SU-DHL-6 (cell line): ENCODE measurements around the gene GFOD1.

Experiments used
- H2AFZ ChIP-seq: fragments of 200-600 bp; sonication (generic); 2 replicates; pipeline ENCODE4 v1.6.1; 2014; ENCODE audit warnings: low read depth, mild to moderate bottlenecking, moderate library complexity, mixed read lengths, antibody characterized with exemption, low read length; ENCODE audit not compliant: severe bottlenecking
- H3F3A ChIP-seq: fragments of 200-600 bp; shearing (Covaris generic); 2 replicates; pipeline ENCODE4 v1.6.0; 2016; ENCODE audit warnings: antibody characterized with exemption, mild to moderate bottlenecking; ENCODE audit not compliant: insufficient read depth
- H3K27ac ChIP-seq: fragments of 200-600 bp; sonication (generic); 2 replicates; pipeline ENCODE4 v1.5.1; 2016; ENCODE audit warnings: low read depth, mild to moderate bottlenecking, low read length, moderate library complexity, mixed read lengths
- H3K27me3 ChIP-seq: fragments of 200-600 bp; sonication (generic), shearing (Covaris generic); 2 replicates; pipeline ENCODE4 v1.6.0; 2014; ENCODE audit warnings: mild to moderate bottlenecking, low read length
- H3K36me3 ChIP-seq: fragments of 200-600 bp; sonication (generic); 2 replicates; pipeline ENCODE4 v1.6.1; 2014; ENCODE audit warnings: mild to moderate bottlenecking, low read length, mixed read lengths
- H3K4me2 ChIP-seq: fragments of 300-600, 200-600 bp; shearing (Covaris generic), sonication (generic); 2 replicates; pipeline ENCODE4 v1.6.0; 2014; ENCODE audit warnings: low read length, low read depth, mild to moderate bottlenecking; ENCODE audit not compliant: poor library complexity, severe bottlenecking
- H3K4me3 ChIP-seq: fragments of 200-600 bp; sonication (generic); 2 replicates; pipeline ENCODE4 v1.5.1; 2014; ENCODE audit warnings: antibody characterized with exemption, low read length, mild to moderate bottlenecking, mixed read lengths; ENCODE audit not compliant: insufficient read depth, poor library complexity, severe bottlenecking
- H3K79me2 ChIP-seq: fragments of 200-600 bp; sonication (generic); 2 replicates; pipeline ENCODE4 v1.6.1; 2014; ENCODE audit warnings: mild to moderate bottlenecking, low read length, moderate library complexity; ENCODE audit not compliant: insufficient read depth
- H3K9ac ChIP-seq: fragments of 200-600 bp; sonication (generic); 2 replicates; pipeline ENCODE4 v1.7.0; 2014; ENCODE audit warnings: mild to moderate bottlenecking, low read length
- H3K9me2 ChIP-seq: fragments of 200-600 bp; sonication (generic); replicated peaks from 2 replicates; pipeline ENCODE4 v1.6.1; 2014; ENCODE audit warnings: low read length; ENCODE audit not compliant: insufficient read depth
- H3K9me3 ChIP-seq: fragments of 200-600 bp; sonication (generic); 2 replicates; pipeline ENCODE4 v1.6.1; 2014; ENCODE audit warnings: low read length, mixed read lengths; ENCODE audit not compliant: insufficient read depth
- H4K20me1 ChIP-seq: fragments of 200-600 bp; sonication (generic); 2 replicates; pipeline ENCODE4 v1.6.1; 2014; ENCODE audit warnings: low read depth, mild to moderate bottlenecking, antibody characterized with exemption, low read length, moderate library complexity, mixed read lengths
- CTCF ChIP-seq: fragments of 200-600 bp; sonication (generic); IDR thresholded peaks from one replicate; pipeline ENCODE4 v1.5.1; 2017; ENCODE audit warnings: antibody characterized with exemption, mild to moderate bottlenecking, low read length, moderate library complexity; ENCODE audit not compliant: insufficient read depth, poor library complexity, severe bottlenecking
- EZH2phosphoT487 ChIP-seq: fragments of 200-600 bp; sonication (generic), shearing (Covaris generic); conservative IDR thresholded peaks from 2 replicates; pipeline ENCODE4 v1.6.1; 2018; ENCODE audit warnings: mild to moderate bottlenecking, antibody characterized with exemption, low read length, moderate library complexity, mixed read lengths

GFOD1 gene

GRCh38 chr6:13355043-13355945 lies 132.1 kb downstream of the GFOD1 start:
- H3K4me3 ChIP-seq = peak overlapping the region; percentile 16
- no peaks in the 10 kb centered on the region for H4K20me1 ChIP-seq
- H3F3A ChIP-seq = peaks cover 12% of the 10 kb centered on the region
- H3K4me2 ChIP-seq = peak overlapping the region; percentile 56
- H3K9me3 ChIP-seq = no peaks in the 10 kb centered on the region
- no peak overlapping the region; the same call in 1 of the 2 replicates for H3K9ac ChIP-seq
- no peak overlapping the region for H2AFZ ChIP-seq
- no peaks in the 10 kb centered on the region for H3K27me3 ChIP-seq
- no peaks in the 10 kb centered on the region for H3K9me2 ChIP-seq
- TF ChIP-seq EZH2phosphoT487 (no peak), CTCF (no peak)
- peak overlapping the region; percentile 51 for H3K27ac ChIP-seq
- H3K79me2 ChIP-seq = no peaks in the 10 kb centered on the region
- no peaks in the 10 kb centered on the region for H3K36me3 ChIP-seq

- Histone ChIP-seq H3K9me2 (no peaks in the 10 kb centered on the region), H3K9me3 (no peaks in the 10 kb centered on the region), H3K4me3 (no peak overlapping the region), H3K27ac (no peak overlapping the region), H3K27me3 (no peaks in the 10 kb centered on the region), H3K9ac (no peak overlapping the region), H3K79me2 (no peaks in the 10 kb centered on the region), H2AFZ (no peak overlapping the region), H4K20me1 (no peaks in the 10 kb centered on the region), H3K4me2 (no peak overlapping the region), H3K36me3 (no peaks in the 10 kb centered on the region), H3F3A (peaks cover 12% of the 10 kb centered on the region)
- no peak for TF ChIP-seq CTCF
- no peak for TF ChIP-seq EZH2phosphoT487
These were observed 132.9 kb downstream of the GFOD1 start for GRCh38 chr6:13354331-13355042.

- Histone ChIP-seq H3K9me3 (no peaks in the 10 kb centered on the region), H3K27me3 (no peaks in the 10 kb centered on the region), H4K20me1 (no peaks in the 10 kb centered on the region), H3K4me3 (no peak overlapping the region), H2AFZ (no peak overlapping the region), H3K27ac (no peak overlapping the region), H3K9ac (no peak overlapping the region), H3K4me2 (no peak overlapping the region), H3K79me2 (no peaks in the 10 kb centered on the region), H3K9me2 (no peaks in the 10 kb centered on the region), H3K36me3 (no peaks in the 10 kb centered on the region), H3F3A (peaks cover 12% of the 10 kb centered on the region)
- no peak for TF ChIP-seq CTCF
- no peak for TF ChIP-seq EZH2phosphoT487
These were observed 135.2 kb downstream of the GFOD1 start for GRCh38 chr6:13352165-13352564.
